CD4-positive, alpha-beta T cell treated with Interferon gamma for 1 hour (primary cell): ENCODE measurements around the gene MYO9A.
"Not testable (repeated sequence)": the region's sequence is repeated elsewhere in the genome, so short reads cannot be mapped to it uniquely, and the experiment has no call there.

Experiments
- DNase-seq: peaks from one replicate; pipeline ENCODE4 v3.0.0-alpha.2; 2020

The MYO9A gene

GRCh38 chr15:72139667-72140066, 21.7 kb upstream of the MYO9A start:
- no peak for DNase-seq

- no peak for DNase-seq
Observed at GRCh38 chr15:72136170-72137051, 18.5 kb upstream of the MYO9A start.

- no peak for DNase-seq
Observed at GRCh38 chr15:72135719-72136118, 17.8 kb upstream of the MYO9A start.

- DNase-seq, result no peak
Observed at GRCh38 chr15:72133211-72133610, 15.3 kb upstream of the MYO9A start.

- DNase-seq, result no peak
Observed at GRCh38 chr15:72131922-72132321, 14.0 kb upstream of the MYO9A start.

- DNase-seq, result no peak
Observed at GRCh38 chr15:72130272-72130671, 12.3 kb upstream of the MYO9A start.

GRCh38 chr15:72128359-72128758, 10.4 kb upstream of the MYO9A start:
- DNase-seq, result no peak

GRCh38 chr15:72127724-72128322, 9.9 kb upstream of the MYO9A start:
- DNase-seq, result no peak

- no peak for DNase-seq
Observed at GRCh38 chr15:72124218-72124617, 6.3 kb upstream of the MYO9A start.

GRCh38 chr15:72117486-72118016, 399 bp downstream of the MYO9A start:
- DNase-seq, result peak; percentile 60

- no peak for DNase-seq
Observed at GRCh38 chr15:72116731-72117485, 1.0 kb downstream of the MYO9A start.

GRCh38 chr15:72113347-72114031, 4.5 kb downstream of the MYO9A start:
- no peak for DNase-seq

GRCh38 chr15:72112805-72113204, 5.1 kb downstream of the MYO9A start:
- DNase-seq, result no peak

- no peak for DNase-seq
Observed at GRCh38 chr15:72112116-72112515, 5.8 kb downstream of the MYO9A start.

- DNase-seq, result no peak
Observed at GRCh38 chr15:72110355-72110754, 7.6 kb downstream of the MYO9A start.

GRCh38 chr15:72106068-72106467, 11.9 kb downstream of the MYO9A start:
- DNase-seq, result no peak

- no peak for DNase-seq
Observed at GRCh38 chr15:72105111-72105510, 12.8 kb downstream of the MYO9A start.

- not testable (repeated sequence) for DNase-seq
Observed at GRCh38 chr15:72100551-72100950, 17.4 kb downstream of the MYO9A start.

- DNase-seq, result no peak
Observed at GRCh38 chr15:72099155-72099554, 18.8 kb downstream of the MYO9A start.

- no peak for DNase-seq
Observed at GRCh38 chr15:72098040-72098439, 19.9 kb downstream of the MYO9A start.

GRCh38 chr15:72096796-72097195, 21.2 kb downstream of the MYO9A start:
- DNase-seq, result no peak

- DNase-seq, result no peak
Observed at GRCh38 chr15:72092691-72093090, 25.3 kb downstream of the MYO9A start.

GRCh38 chr15:72092006-72092405, 25.9 kb downstream of the MYO9A start:
- no peak for DNase-seq
